K562 (cell line): ENCODE data around the gene SLC26A6.

Experiments used
- MAFG ChIP-seq: fragments of 450-650 bp; conservative IDR thresholded peaks from 2 replicates; pipeline ENCODE4 v1.6.1; 2016; ENCODE audit warnings: missing genetic modification characterization, missing compliant biosample characterization
- SRSF9 ChIP-seq: fragments of 200-400 bp; formaldehyde crosslinking; IDR thresholded peaks from 2 replicates; pipeline ENCODE4 v1.6.1; 2017; ENCODE audit warnings: low read depth, low read length, borderline replicate concordance
- TAF1 ChIP-seq: IDR thresholded peaks from 2 replicates; pipeline ENCODE4 v1.6.1; 2011; ENCODE audit warnings: mild to moderate bottlenecking, low read length, moderate library complexity; ENCODE audit not compliant: insufficient read depth, control insufficient read depth, severe bottlenecking; ENCODE audit errors: extremely low read depth
- TF ChIP-seq, protein P1 (sequence below), 3 experiments: IDR thresholded peaks in 2 of 3; conservative IDR thresholded peaks in 1 of 3; 2 replicates each; pipeline ENCODE4 v1.5.1; 2011 to 2012; ENCODE audit warnings: low read length in 3 of 3, mild to moderate bottlenecking in 3 of 3, control low read depth in 2 of 3, improper control_type of control experiment in 1 of 3, inconsistent platforms in 1 of 3, low read depth in 1 of 3, mixed read lengths in 1 of 3, moderate library complexity in 1 of 3; ENCODE audit not compliant: insufficient read depth in 2 of 3
- TF ChIP-seq, protein P2 (sequence below): fragments of 250-450 bp; sonication (Bioruptor Pico); IDR thresholded peaks from 2 replicates; pipeline ENCODE4 v1.5.0; 2021; ENCODE audit warnings: mild to moderate bottlenecking, moderate library complexity

DNA sequence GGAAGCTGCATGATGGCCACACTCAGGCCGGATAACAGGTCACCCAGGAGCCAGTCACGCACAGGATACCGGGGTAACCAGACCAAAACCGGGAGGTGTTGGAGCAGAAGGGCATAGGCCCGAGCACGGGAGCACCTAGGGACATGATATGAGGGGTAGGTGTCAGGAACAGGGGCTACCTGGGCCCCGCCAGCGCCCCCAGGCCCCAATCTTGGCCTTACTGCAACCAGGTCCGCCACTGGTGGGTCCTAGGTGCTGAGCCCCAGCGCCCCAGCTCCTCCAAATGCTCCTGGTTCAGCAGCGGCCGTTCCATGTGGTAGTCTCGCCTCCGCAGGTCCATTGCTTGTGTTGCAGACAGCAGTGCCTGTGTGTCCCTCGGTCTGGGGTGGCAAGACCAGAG, 2.0 kb downstream of the SLC26A6 start:
- TF ChIP-seq SRSF9 (no peak), MAFG (no peak), TAF1 (no peak)
- TF ChIP-seq, protein P1, sequence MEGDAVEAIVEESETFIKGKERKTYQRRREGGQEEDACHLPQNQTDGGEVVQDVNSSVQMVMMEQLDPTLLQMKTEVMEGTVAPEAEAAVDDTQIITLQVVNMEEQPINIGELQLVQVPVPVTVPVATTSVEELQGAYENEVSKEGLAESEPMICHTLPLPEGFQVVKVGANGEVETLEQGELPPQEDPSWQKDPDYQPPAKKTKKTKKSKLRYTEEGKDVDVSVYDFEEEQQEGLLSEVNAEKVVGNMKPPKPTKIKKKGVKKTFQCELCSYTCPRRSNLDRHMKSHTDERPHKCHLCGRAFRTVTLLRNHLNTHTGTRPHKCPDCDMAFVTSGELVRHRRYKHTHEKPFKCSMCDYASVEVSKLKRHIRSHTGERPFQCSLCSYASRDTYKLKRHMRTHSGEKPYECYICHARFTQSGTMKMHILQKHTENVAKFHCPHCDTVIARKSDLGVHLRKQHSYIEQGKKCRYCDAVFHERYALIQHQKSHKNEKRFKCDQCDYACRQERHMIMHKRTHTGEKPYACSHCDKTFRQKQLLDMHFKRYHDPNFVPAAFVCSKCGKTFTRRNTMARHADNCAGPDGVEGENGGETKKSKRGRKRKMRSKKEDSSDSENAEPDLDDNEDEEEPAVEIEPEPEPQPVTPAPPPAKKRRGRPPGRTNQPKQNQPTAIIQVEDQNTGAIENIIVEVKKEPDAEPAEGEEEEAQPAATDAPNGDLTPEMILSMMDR (IDR thresholded peaks at IDR 0.05 in 2 of 3, conservative IDR thresholded peaks at IDR 0.05 in 1 of 3; ENCODE audit: insufficient read depth in 2 of 3, low read depth in 1 of 3, low read length in 3 of 3) = no peak
- TF ChIP-seq, protein P2, sequence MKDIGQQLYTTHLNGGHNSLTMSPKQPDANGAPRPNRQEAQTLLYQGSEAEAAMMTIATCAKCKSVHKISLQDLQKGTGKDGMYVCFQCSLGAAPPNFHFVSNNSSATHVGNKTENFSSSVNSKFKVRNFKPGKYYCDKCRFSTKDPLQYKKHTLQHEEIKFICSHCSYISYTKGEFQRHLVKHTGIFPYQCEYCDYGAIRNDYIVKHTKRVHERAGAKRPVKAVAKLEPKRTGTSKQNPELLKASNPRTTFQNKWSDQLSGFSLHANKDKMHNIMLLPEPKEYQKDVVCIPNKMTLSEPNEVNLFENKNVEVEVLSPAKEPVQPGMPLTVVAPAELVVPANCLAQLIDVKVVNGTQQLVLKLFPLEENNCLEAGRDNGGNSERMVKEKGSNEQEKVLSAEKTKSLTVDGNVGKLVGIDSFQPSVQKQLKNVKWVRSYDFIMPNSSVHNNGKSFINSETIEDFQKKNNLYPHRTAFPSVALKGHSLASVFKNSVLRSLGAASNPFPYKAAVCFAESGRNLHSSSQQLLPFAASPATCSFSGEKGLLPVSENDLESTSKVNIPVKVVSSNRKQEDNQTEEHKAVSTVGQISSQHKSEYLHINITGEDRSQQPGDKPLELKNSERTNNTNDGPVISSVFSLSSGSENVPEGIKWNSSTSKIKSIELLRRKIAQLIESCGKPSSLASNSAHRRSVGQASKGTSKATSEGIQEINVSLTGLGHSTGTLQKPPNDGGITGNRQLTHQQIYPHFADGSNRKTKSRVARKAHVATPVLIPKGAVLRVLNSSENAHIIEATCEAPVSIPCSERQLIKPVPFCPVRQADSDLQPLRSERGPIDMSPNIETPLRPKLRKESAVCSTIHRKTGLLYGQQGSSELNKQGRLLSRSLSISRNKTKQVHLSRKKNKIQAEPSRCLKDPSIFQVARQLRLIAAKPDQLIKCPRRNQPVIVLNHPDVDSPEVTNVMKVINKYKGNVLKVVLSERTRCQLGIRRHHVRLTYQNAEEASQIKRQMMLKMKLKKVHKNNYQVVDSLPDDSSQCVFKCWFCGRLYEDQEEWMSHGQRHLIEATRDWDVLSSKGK (CRISPR knock-in tag) = no peak
